Liver (tissue), 9 donors: ENCODE data around the gene TACC3. TPM values are rescaled to one million over a fixed set of nuclear protein-coding genes. Genes with fewer than 3 reads are reported as not detected.
A peak's percentile ranks its signal among the peaks of the same experiment; 100 is the strongest.

Experiments
- DNase-seq: peaks from one replicate; pipeline ENCODE4 v3.0.0-alpha.2; 2017; ENCODE audit warnings: low spot score
- H3K27ac ChIP-seq, 2 donors: one replicate each; pipeline ENCODE4 v1.7.0; 2013; ENCODE audit warnings: inconsistent platforms in 2 of 2, low read length in 2 of 2, control low read depth in 1 of 2, low read depth in 1 of 2, mild to moderate bottlenecking in 1 of 2
- H3K27me3 ChIP-seq, 4 donors: one replicate each; pipeline versions ENCODE4 v1.6.1 to v1.7.0; 2013; ENCODE audit warnings: low read length in 3 of 4, inconsistent platforms in 1 of 4, mild to moderate bottlenecking in 1 of 4, moderate library complexity in 1 of 4; ENCODE audit not compliant: control insufficient read depth in 4 of 4, insufficient read depth in 4 of 4
- H3K36me3 ChIP-seq, 4 donors: one replicate each; pipeline versions ENCODE4 v1.6.1 to v1.7.0; 2013; ENCODE audit warnings: low read length in 3 of 4, mild to moderate bottlenecking in 3 of 4, low read depth in 1 of 4, moderate library complexity in 1 of 4; ENCODE audit not compliant: control insufficient read depth in 4 of 4, insufficient read depth in 3 of 4
- H3K4me1 ChIP-seq, 4 donors: one replicate each; pipeline versions ENCODE4 v1.6.1 to v1.7.0; 2013; ENCODE audit warnings: low read length in 3 of 4, mild to moderate bottlenecking in 3 of 4, moderate library complexity in 1 of 4; ENCODE audit not compliant: control insufficient read depth in 4 of 4, insufficient read depth in 4 of 4
- H3K4me3 ChIP-seq, 3 donors: one replicate each; pipeline versions ENCODE4 v1.6.1 to v1.7.0; 2013; ENCODE audit warnings: low read length in 3 of 3, control low read depth in 1 of 3, low read depth in 1 of 3, mild to moderate bottlenecking in 1 of 3
- H3K9ac ChIP-seq, 2 donors: one replicate each; pipeline ENCODE4 v1.7.0; 2013; ENCODE audit warnings: low read length in 2 of 2, mild to moderate bottlenecking in 2 of 2, moderate library complexity in 2 of 2, control low read depth in 1 of 2, low read depth in 1 of 2
- H3K9me3 ChIP-seq, 4 donors: one replicate each; pipeline versions ENCODE4 v1.6.1 to v1.7.0; 2013; ENCODE audit warnings: low read length in 3 of 4; ENCODE audit not compliant: control insufficient read depth in 4 of 4
- FOXA1 ChIP-seq: IDR thresholded peaks from 2 replicates; pipeline ENCODE4 v1.6.1; 2016; ENCODE audit warnings: antibody characterized with exemption
- FOXA2 ChIP-seq: IDR thresholded peaks from 2 replicates; pipeline ENCODE4 v1.6.1; 2016; ENCODE audit warnings: antibody characterized with exemption
- NR2F2 ChIP-seq: IDR thresholded peaks from 2 replicates; pipeline ENCODE4 v1.6.1; 2016; ENCODE audit warnings: antibody characterized with exemption
- RAD21 ChIP-seq, 2 donors: IDR thresholded peaks; 2 replicates each; pipeline ENCODE4 v1.6.1; 2016; ENCODE audit warnings: antibody characterized with exemption in 2 of 2, mild to moderate bottlenecking in 2 of 2
- RXRA ChIP-seq, 2 donors: IDR thresholded peaks; 2 replicates each; pipeline ENCODE4 v1.6.1; 2017 to 2018; ENCODE audit warnings: antibody characterized with exemption in 2 of 2, mild to moderate bottlenecking in 1 of 2
- SP1 ChIP-seq: IDR thresholded peaks from 2 replicates; pipeline ENCODE4 v1.6.1; 2018; ENCODE audit warnings: antibody characterized with exemption, mild to moderate bottlenecking
- YY1 ChIP-seq: IDR thresholded peaks from 2 replicates; pipeline ENCODE4 v1.6.1; 2016; ENCODE audit warnings: antibody characterized with exemption, mild to moderate bottlenecking
- WGBS: extraction: QIAGEN DNeasy Blood & Tissue Kit; methylation state at CpG from one replicate; pipeline ENCODE4 v1.1.7; 2013; 5-methylcytosine and 5-hydroxymethylcytosine counted together
- polyA plus RNA-seq, 2 donors: library from polyadenylated mRNA; stranded (reverse) in 1 of 2; unstranded in 1 of 2; fragments of 200-250 nt in 1 of 2; fragments of >200 nt in 1 of 2; fragmentation: Nextera tagmentation in 1 of 2; extraction: Ambion mirVana in 1 of 2; gene quantifications; one replicate each; pipeline versions ENCODE4 v1.2.1 to v1.2.3, GENCODE V29; 2013 to 2015
- total RNA-seq, 2 donors: library from RNA; depleted of rRNA; stranded (reverse); fragments of >200 nt; gene quantifications; one replicate each; pipeline ENCODE4 v1.2.3, GENCODE V29; 2014
- TF ChIP-seq, protein P1 (sequence below): IDR thresholded peaks from 2 replicates; pipeline ENCODE4 v1.6.1; 2016; ENCODE audit warnings: antibody characterized with exemption
- TF ChIP-seq, protein P2 (sequence below): IDR thresholded peaks from 2 replicates; pipeline ENCODE4 v1.6.1; 2016; ENCODE audit warnings: antibody characterized with exemption, mild to moderate bottlenecking
- TF ChIP-seq, protein P3 (sequence below): IDR thresholded peaks from 2 replicates; pipeline ENCODE4 v1.6.1; 2016; ENCODE audit warnings: antibody characterized with exemption
- TF ChIP-seq, protein P4 (sequence below): fragments of 150-350 bp; IDR thresholded peaks from 2 replicates; pipeline ENCODE4 v1.5.1; 2017; ENCODE audit warnings: improper control_type of control experiment, low read depth, low read length; ENCODE audit not compliant: missing input control
- donor health status: healthy.
- donor health status: healthy.
- donor health status: healthy.
- donor health status: healthy.
- donor health status: healthy.

Gene TACC3
- total and polyA plus RNA-seq, 4 donors, result 1.4 to 38.9 (median 5.5) TPM

DNA sequence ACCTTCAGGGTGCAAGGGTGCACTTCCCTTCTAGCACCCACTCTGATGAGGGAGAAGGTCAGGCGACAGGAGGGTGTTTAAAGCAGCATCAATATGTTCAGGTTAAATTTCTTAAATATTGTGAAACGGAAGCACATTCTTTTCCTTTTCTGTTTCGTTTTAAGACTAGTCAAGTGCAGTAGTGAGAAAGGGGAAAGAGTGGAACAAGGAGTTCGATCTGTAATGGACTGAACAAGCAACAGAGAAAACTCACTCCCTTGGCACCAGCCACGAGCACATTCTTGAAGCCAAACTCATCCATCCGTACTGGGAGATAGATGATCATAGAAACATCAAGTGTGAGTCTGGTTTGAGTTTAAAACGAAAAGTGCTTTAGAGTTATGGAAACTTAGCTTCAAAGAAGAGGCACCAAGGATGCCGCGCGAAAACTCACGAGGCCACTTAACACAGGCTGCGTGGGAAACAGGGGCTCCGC, 38.0 kb upstream of the TACC3 start:
- Histone ChIP-seq H3K27me3 (no peaks in the 10 kb centered on the region), H3K27ac (peak overlapping the region; percentile 14 to 61), H3K36me3 (no peaks in the 10 kb centered on the region), H3K9me3 (no peaks in the 10 kb centered on the region), H3K4me3 (peak overlapping the region in 2 of 3 donors; percentile 63 to 88), H3K4me1 (peaks cover 2 to 20% (median 10%) of the 10 kb centered on the region in 4 donors), H3K9ac (peak overlapping the region in 1 of 2 donors; percentile 42)
- DNase-seq, result no peak
- WGBS, result 23% methylated on average over 13 of the region's 13 CpGs
- TF ChIP-seq, protein P1, sequence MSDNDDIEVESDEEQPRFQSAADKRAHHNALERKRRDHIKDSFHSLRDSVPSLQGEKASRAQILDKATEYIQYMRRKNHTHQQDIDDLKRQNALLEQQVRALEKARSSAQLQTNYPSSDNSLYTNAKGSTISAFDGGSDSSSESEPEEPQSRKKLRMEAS, result no peak
- TF ChIP-seq FOXA2 (no peak), RXRA (IDR thresholded peaks at IDR 0.05) (no peak)

DNA sequence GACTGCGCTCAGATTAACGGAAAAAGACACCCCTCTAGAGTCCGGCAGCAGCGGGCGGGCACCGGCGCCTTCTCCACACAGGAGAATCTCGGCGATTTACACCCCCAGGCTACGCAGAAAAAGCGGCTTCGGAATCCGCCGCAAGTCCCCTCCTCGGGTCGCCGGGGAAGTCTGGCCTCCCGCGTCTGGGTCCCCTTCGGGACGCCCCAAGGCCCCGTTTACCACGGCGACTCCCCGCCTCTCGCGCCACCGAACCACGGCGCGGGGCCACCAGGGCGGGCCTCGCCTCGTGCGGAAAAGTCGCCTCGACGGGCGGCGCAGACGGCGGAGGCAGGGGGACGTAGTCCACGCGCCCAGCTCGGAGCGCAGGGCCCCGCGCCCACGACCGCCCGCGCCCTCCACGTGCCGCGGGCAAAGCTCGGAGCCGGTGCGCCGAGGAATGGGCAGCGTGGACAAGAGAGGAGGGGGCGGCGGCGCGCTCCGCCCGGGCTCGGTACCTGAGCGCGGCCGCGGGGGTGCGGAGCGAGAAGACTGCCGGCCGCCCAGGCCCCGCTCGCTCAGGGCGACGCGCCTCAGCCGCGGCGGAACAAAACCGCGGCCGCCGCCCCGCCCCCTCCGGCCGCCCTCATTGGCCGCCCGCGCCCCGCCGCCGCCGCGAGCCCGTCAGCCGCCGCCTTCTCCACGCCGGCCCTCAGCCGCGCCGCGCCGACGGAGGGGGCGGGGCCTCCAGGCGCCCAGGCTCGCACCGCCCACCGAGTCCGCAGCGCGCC, 37.4 kb upstream of the TACC3 start, which contains the start of gene FAM53A:
TSS of gene FAM53A (minus strand) at position 578 of the 770 bp plus-strand sequence. CDS start 15,572 bp downstream, outside the sequence.
- Histone ChIP-seq H3K27me3 (no peaks in the 10 kb centered on the region), H3K36me3 (no peaks in the 10 kb centered on the region), H3K4me1 (peaks cover 2 to 20% (median 10%) of the 10 kb centered on the region in 4 donors), H3K27ac (peak within 1 kb of the TSS; percentile 60 to 61), H3K4me3 (peak within 1 kb of the TSS; percentile 56 to 88 (median 63)), H3K9ac (peak within 1 kb of the TSS in 1 of 2 donors; percentile 42), H3K9me3 (no peaks in the 10 kb centered on the region)
- WGBS, result 2% methylated on average over 118 of the region's 118 CpGs
- TF ChIP-seq, protein P1, result no peak
- TF ChIP-seq FOXA1, result no peak
- no peak for TF ChIP-seq YY1
- TF ChIP-seq, protein P2, sequence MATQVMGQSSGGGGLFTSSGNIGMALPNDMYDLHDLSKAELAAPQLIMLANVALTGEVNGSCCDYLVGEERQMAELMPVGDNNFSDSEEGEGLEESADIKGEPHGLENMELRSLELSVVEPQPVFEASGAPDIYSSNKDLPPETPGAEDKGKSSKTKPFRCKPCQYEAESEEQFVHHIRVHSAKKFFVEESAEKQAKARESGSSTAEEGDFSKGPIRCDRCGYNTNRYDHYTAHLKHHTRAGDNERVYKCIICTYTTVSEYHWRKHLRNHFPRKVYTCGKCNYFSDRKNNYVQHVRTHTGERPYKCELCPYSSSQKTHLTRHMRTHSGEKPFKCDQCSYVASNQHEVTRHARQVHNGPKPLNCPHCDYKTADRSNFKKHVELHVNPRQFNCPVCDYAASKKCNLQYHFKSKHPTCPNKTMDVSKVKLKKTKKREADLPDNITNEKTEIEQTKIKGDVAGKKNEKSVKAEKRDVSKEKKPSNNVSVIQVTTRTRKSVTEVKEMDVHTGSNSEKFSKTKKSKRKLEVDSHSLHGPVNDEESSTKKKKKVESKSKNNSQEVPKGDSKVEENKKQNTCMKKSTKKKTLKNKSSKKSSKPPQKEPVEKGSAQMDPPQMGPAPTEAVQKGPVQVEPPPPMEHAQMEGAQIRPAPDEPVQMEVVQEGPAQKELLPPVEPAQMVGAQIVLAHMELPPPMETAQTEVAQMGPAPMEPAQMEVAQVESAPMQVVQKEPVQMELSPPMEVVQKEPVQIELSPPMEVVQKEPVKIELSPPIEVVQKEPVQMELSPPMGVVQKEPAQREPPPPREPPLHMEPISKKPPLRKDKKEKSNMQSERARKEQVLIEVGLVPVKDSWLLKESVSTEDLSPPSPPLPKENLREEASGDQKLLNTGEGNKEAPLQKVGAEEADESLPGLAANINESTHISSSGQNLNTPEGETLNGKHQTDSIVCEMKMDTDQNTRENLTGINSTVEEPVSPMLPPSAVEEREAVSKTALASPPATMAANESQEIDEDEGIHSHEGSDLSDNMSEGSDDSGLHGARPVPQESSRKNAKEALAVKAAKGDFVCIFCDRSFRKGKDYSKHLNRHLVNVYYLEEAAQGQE, result no peak
- TF ChIP-seq SP1, result no peak
- no peak for TF ChIP-seq FOXA2
- TF ChIP-seq RAD21 (IDR thresholded peaks at IDR 0.05), result no peak
- TF ChIP-seq, protein P3, sequence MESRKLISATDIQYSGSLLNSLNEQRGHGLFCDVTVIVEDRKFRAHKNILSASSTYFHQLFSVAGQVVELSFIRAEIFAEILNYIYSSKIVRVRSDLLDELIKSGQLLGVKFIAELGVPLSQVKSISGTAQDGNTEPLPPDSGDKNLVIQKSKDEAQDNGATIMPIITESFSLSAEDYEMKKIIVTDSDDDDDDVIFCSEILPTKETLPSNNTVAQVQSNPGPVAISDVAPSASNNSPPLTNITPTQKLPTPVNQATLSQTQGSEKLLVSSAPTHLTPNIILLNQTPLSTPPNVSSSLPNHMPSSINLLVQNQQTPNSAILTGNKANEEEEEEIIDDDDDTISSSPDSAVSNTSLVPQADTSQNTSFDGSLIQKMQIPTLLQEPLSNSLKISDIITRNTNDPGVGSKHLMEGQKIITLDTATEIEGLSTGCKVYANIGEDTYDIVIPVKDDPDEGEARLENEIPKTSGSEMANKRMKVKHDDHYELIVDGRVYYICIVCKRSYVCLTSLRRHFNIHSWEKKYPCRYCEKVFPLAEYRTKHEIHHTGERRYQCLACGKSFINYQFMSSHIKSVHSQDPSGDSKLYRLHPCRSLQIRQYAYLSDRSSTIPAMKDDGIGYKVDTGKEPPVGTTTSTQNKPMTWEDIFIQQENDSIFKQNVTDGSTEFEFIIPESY, result no peak
- TF ChIP-seq, protein P4, sequence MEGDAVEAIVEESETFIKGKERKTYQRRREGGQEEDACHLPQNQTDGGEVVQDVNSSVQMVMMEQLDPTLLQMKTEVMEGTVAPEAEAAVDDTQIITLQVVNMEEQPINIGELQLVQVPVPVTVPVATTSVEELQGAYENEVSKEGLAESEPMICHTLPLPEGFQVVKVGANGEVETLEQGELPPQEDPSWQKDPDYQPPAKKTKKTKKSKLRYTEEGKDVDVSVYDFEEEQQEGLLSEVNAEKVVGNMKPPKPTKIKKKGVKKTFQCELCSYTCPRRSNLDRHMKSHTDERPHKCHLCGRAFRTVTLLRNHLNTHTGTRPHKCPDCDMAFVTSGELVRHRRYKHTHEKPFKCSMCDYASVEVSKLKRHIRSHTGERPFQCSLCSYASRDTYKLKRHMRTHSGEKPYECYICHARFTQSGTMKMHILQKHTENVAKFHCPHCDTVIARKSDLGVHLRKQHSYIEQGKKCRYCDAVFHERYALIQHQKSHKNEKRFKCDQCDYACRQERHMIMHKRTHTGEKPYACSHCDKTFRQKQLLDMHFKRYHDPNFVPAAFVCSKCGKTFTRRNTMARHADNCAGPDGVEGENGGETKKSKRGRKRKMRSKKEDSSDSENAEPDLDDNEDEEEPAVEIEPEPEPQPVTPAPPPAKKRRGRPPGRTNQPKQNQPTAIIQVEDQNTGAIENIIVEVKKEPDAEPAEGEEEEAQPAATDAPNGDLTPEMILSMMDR, result no peak
- TF ChIP-seq NR2F2, result no peak
- peak; percentile 49 for DNase-seq
